ENCODE data around the gene PSORS1C1. TPM values are rescaled to one million over a fixed set of nuclear protein-coding genes. Genes with fewer than 3 reads are reported as not detected.
A peak's percentile ranks its signal among the peaks of the same experiment; 100 is the strongest.

PSORS1C1 gene
- total RNA-seq, 1 experiment from 2014 or later = 0.48 TPM

DNA sequence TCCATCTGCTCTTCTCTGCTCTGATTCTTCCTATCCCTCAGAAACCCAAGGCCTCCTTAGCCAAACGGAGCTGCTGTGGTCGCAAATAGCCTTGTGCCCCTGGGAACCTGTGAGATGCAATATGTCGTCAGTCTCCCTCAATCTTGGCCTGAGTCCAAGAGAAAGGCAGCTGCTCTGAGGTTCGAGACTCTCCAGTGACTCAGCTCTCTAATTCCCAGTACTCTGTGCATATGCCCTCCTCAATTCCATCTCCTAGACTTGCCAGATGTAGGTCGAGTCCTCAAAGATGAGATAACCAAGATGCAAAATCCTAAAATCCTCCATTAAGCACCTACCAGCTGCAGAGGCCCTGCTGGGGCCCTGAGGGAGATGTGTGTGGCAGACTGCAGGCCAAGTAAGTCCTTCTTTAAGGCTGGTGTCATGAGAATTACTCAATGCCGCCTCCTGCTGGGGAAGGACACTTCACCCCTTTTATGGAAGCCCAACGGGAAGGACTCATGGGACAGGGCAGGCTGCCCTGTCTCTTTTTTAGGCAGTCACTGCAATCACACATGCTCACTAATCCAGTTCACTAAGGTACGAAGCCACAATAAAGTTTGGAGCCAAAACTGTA, 30.8 kb upstream of the PSORS1C1 start:
- peak overlapping the region; percentile 31 to 89 (median 72); a peak in 5 of 7 replicates for H3K27ac Mint-ChIP-seq
- peaks cover 24% of the 10 kb centered on the region in 2 experiments for H3K4me1 Mint-ChIP-seq
- H2AFZ ChIP-seq (ENCODE audit: low read length) = no peak overlapping the region

More for the DNA sequence above, 30.8 kb upstream of the PSORS1C1 start:
- H3K4ac ChIP-seq (ENCODE audit: low read depth, low read length) = no peak overlapping the region
- no peaks in the 10 kb centered on the region for H3K27me3 ChIP-seq (ENCODE audit: insufficient read depth, low read length)
- H3K9ac ChIP-seq (ENCODE audit: extremely low read depth, insufficient read length, low read length) = no peak overlapping the region
- no peak overlapping the region for H3T11ph ChIP-seq (ENCODE audit: low read length)
- H2BK120ac ChIP-seq (ENCODE audit: low read depth, low read length, poor library complexity, severe bottlenecking) = no peak overlapping the region
- no peak overlapping the region for H4K8ac ChIP-seq (replicated peaks; ENCODE audit: insufficient read length, low read depth, low read length)
- H3K23ac ChIP-seq (ENCODE audit: insufficient read length, low read depth, low read length) = no peak overlapping the region
- H3K4me1 ChIP-seq (ENCODE audit: insufficient read depth, low read length) = peaks cover 4% of the 10 kb centered on the region; the same call in 1 of the 2 replicates
- H3K9me3 ChIP-seq (ENCODE audit: control insufficient read depth, low read depth, low read length) = no peaks in the 10 kb centered on the region
- no peak overlapping the region for H3K14ac ChIP-seq (ENCODE audit: insufficient read depth, low read length)
- H4K91ac ChIP-seq (ENCODE audit: insufficient read length, low read depth, low read length) = no peak overlapping the region
- H3K27me3 Mint-ChIP-seq (ENCODE audit: low read depth) = no peaks in the 10 kb centered on the region
- no peak overlapping the region for H2BK15ac ChIP-seq (ENCODE audit: low read depth, low read length)
- no peak overlapping the region for H3K27ac ChIP-seq (ENCODE audit: insufficient read length, low read depth, low read length)
- TF ChIP-seq, protein P1, sequence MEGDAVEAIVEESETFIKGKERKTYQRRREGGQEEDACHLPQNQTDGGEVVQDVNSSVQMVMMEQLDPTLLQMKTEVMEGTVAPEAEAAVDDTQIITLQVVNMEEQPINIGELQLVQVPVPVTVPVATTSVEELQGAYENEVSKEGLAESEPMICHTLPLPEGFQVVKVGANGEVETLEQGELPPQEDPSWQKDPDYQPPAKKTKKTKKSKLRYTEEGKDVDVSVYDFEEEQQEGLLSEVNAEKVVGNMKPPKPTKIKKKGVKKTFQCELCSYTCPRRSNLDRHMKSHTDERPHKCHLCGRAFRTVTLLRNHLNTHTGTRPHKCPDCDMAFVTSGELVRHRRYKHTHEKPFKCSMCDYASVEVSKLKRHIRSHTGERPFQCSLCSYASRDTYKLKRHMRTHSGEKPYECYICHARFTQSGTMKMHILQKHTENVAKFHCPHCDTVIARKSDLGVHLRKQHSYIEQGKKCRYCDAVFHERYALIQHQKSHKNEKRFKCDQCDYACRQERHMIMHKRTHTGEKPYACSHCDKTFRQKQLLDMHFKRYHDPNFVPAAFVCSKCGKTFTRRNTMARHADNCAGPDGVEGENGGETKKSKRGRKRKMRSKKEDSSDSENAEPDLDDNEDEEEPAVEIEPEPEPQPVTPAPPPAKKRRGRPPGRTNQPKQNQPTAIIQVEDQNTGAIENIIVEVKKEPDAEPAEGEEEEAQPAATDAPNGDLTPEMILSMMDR (conservative IDR thresholded peaks at IDR 0.05) = peak; percentile 84
- H2BK20ac ChIP-seq (ENCODE audit: low read depth, low read length, poor library complexity, severe bottlenecking) = no peak overlapping the region
- DNase-seq = peak; percentile 86
- no peaks in the 10 kb centered on the region for H3K79me1 ChIP-seq (ENCODE audit: insufficient read depth, low read depth, low read length, poor library complexity, severe bottlenecking)
- no peak overlapping the region for H2AK5ac ChIP-seq (ENCODE audit: insufficient read length, low read length)
- H4K5ac ChIP-seq (ENCODE audit: insufficient read length, low read depth, low read length) = no peak overlapping the region
- H4K20me1 ChIP-seq (ENCODE audit: control insufficient read depth, insufficient read depth, insufficient read length) = no peaks in the 10 kb centered on the region
- H2BK5ac ChIP-seq (ENCODE audit: insufficient read length, low read length) = no peak overlapping the region
- no peaks in the 10 kb centered on the region for H3K9me3 Mint-ChIP-seq
- H3K4me3 Mint-ChIP-seq = no peak overlapping the region
- no peak overlapping the region for H3K56ac ChIP-seq (ENCODE audit: insufficient read length, low read depth, low read length)
- no peaks in the 10 kb centered on the region for H3K79me2 ChIP-seq (ENCODE audit: insufficient read depth, low read length)
- WGBS (ENCODE audit: extremely low coverage, insufficient read length, low lambda C conversion rate) = no CpG with 5 or more reads among the region's 8 CpGs
- H3K4me2 ChIP-seq (ENCODE audit: insufficient read depth, insufficient read length, low read length) = no peak overlapping the region
- H3K36me3 Mint-ChIP-seq (ENCODE audit: insufficient read depth in 1 of 3, low read depth in 3 of 3) = no peaks in the 10 kb centered on the region
- H3K23me2 ChIP-seq (ENCODE audit: insufficient read length, low read depth, low read length, poor library complexity, severe bottlenecking) = no peaks in the 10 kb centered on the region
- H2BK12ac ChIP-seq (ENCODE audit: insufficient read length, low read depth, low read length) = no peak overlapping the region
- H3K18ac ChIP-seq (ENCODE audit: insufficient read length, low read depth, low read length) = no peak overlapping the region
